Urinary bladder (tissue), 4 donors: ENCODE results near the gene ZFY. TPM values are rescaled to one million over a fixed set of nuclear protein-coding genes. Genes with fewer than 3 reads are reported as not detected.
"Not testable (repeated sequence)": the region's sequence is repeated elsewhere in the genome, so short reads cannot be mapped to it uniquely, and the experiment has no call there.

Source experiments
- DNase-seq: peaks from one replicate; pipeline ENCODE4 v3.0.0-alpha.2; 2015; ENCODE audit errors: extremely low spot score
- H3K27ac ChIP-seq: one replicate; pipeline ENCODE4 v1.5.1; 2013; ENCODE audit warnings: low read depth, mild to moderate bottlenecking, moderate library complexity
- H3K36me3 ChIP-seq: one replicate; pipeline ENCODE4 v1.6.1; 2013; ENCODE audit warnings: mild to moderate bottlenecking, moderate library complexity; ENCODE audit not compliant: insufficient read depth
- H3K4me1 ChIP-seq: one replicate; pipeline ENCODE4 v1.6.1; 2013; ENCODE audit warnings: mild to moderate bottlenecking, moderate library complexity; ENCODE audit not compliant: insufficient read depth
- H3K4me3 ChIP-seq: one replicate; pipeline ENCODE4 v1.5.1; 2013; ENCODE audit warnings: low read depth, low read length
- WGBS: extraction: QIAGEN DNeasy Blood & Tissue Kit; methylation state at CpG from one replicate; pipeline ENCODE4 v1.1.7; 2013; 5-methylcytosine and 5-hydroxymethylcytosine counted together
- polyA plus RNA-seq: library from polyadenylated mRNA; stranded (reverse); fragments of 200-250 nt; gene quantifications from one replicate; pipeline ENCODE4 v1.2.3, GENCODE V29; 2013
- total RNA-seq: library from RNA; depleted of rRNA; stranded (reverse); fragments of >200 nt; gene quantifications from one replicate; pipeline ENCODE4 v1.2.3, GENCODE V29; 2014
- donor health status: healthy with polysubstance abuse.
- donor health status: healthy.

ZFY gene
- total and polyA plus RNA-seq, 2 donors = 6.0 TPM; not detected in 1

- Histone ChIP-seq H3K4me3 (no peak overlapping the region), H3K36me3 (no peaks in the 10 kb centered on the region), H3K27ac (no peak overlapping the region), H3K4me1 (no peaks in the 10 kb centered on the region)
- DNase-seq = no peak
- WGBS = 92% methylated on average over 2 of the region's 2 CpGs
Measured at GRCh38 chrY:2950655-2951054, 15.5 kb downstream of the ZFY start.

GRCh38 chrY:2952912-2953311 lies 17.7 kb downstream of the ZFY start:
- DNase-seq = no peak
- no peak overlapping the region for H3K27ac ChIP-seq
- no peaks in the 10 kb centered on the region for H3K36me3 ChIP-seq
- no peaks in the 10 kb centered on the region for H3K4me1 ChIP-seq
- no peak overlapping the region for H3K4me3 ChIP-seq

DNA sequence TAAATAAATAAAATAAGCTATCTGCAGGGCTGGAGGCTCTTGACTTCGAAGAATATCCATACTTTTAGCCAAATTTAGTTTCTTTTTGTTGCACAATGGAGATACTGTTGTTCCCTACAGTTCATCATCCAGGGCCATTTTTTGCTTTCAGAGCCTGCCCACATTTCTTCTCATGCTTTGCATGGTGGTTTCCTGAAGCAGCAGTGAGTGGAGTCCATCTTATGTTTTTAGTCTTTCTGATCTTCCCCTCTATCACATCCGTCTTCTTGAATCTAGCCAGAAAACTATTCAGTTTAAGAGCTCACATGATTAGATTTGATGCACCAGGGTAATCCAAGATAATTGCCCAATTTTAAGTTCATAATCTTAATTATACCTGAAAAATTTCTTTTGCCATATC lies 19.6 kb downstream of the ZFY start:
- no peak for DNase-seq
- Histone ChIP-seq H3K4me1 (no peaks in the 10 kb centered on the region), H3K36me3 (no peaks in the 10 kb centered on the region), H3K27ac (no peak overlapping the region), H3K4me3 (no peak overlapping the region)
- WGBS = 94% methylated on average over 2 of the region's 2 CpGs

- WGBS = 81% methylated on average over 3 of the region's 3 CpGs
- no peaks in the 10 kb centered on the region for H3K36me3 ChIP-seq
- DNase-seq = no peak
Measured at GRCh38 chrY:2955561-2955960, 20.4 kb downstream of the ZFY start.

GRCh38 chrY:2962061-2962460 lies 26.9 kb downstream of the ZFY start:
- Histone ChIP-seq H3K4me3 (no peak overlapping the region), H3K4me1 (no peaks in the 10 kb centered on the region), H3K27ac (no peak overlapping the region), H3K36me3 (no peaks in the 10 kb centered on the region)
- no peak for DNase-seq
- 98% methylated on average over 2 of the region's 2 CpGs for WGBS

More at GRCh38 chrY:2955561-2955960, 20.4 kb downstream of the ZFY start:
- Histone ChIP-seq H3K4me3 (no peak overlapping the region), H3K4me1 (no peaks in the 10 kb centered on the region), H3K27ac (no peak overlapping the region)

DNA sequence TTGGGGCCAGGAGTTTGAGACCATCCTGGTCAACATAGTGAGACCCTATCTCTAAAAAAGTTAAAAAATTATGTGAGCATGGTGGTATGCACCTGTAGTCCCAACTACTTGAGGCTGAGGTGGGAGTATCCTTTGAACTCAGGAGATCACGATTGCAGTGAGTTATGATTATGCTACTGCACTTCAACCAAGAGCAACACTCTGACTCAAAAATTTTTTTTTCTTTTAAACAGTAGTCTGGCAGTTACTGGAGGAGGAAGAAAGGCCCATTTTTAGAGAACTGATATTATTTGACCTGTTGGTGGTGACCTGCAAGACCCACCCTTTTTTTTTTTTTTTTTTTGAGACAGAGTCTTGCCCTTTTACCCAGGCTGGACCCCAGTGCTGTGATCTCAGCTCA lies 29.6 kb downstream of the ZFY start:
- no peak overlapping the region for H3K27ac ChIP-seq
- no peaks in the 10 kb centered on the region for H3K36me3 ChIP-seq
- WGBS = 61% methylated on average over 1 of the region's 1 CpG
- no peak for DNase-seq
- no peaks in the 10 kb centered on the region for H3K4me1 ChIP-seq
- H3K4me3 ChIP-seq = no peak overlapping the region

DNA sequence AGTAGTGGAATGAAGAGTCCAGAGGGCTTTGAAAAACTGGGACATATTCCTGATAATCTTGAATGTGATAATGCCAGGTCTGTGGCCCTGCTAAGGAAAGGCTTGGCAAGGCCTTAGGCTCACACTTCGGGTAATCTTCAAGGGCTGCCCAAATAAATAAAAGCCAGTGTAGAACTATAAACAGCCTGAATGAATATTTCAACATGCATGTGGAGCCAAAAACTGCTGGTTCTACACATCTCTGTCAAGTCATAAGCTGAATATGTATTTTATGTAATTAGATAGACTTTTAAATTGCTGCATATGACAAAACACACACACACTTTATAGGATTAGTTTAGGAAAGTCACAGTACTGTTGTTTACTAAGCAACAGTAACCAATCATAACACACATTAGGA lies 30.4 kb downstream of the ZFY start:
- DNase-seq = no peak
- WGBS = 39% methylated on average over 1 of the region's 1 CpG
- H3K4me1 ChIP-seq = no peaks in the 10 kb centered on the region
- no peak overlapping the region for H3K27ac ChIP-seq
- H3K4me3 ChIP-seq = no peak overlapping the region
- H3K36me3 ChIP-seq = no peaks in the 10 kb centered on the region

- no peak overlapping the region for H3K4me3 ChIP-seq
- DNase-seq = no peak
- H3K36me3 ChIP-seq = no peaks in the 10 kb centered on the region
- H3K27ac ChIP-seq = no peak overlapping the region
- no peaks in the 10 kb centered on the region for H3K4me1 ChIP-seq
Measured at GRCh38 chrY:2969561-2969960, 34.4 kb downstream of the ZFY start.

- WGBS = 54% methylated on average over 1 of the region's 1 CpG
Measured at GRCh38 chrY:2972708-2973107, 37.5 kb downstream of the ZFY start.

DNA sequence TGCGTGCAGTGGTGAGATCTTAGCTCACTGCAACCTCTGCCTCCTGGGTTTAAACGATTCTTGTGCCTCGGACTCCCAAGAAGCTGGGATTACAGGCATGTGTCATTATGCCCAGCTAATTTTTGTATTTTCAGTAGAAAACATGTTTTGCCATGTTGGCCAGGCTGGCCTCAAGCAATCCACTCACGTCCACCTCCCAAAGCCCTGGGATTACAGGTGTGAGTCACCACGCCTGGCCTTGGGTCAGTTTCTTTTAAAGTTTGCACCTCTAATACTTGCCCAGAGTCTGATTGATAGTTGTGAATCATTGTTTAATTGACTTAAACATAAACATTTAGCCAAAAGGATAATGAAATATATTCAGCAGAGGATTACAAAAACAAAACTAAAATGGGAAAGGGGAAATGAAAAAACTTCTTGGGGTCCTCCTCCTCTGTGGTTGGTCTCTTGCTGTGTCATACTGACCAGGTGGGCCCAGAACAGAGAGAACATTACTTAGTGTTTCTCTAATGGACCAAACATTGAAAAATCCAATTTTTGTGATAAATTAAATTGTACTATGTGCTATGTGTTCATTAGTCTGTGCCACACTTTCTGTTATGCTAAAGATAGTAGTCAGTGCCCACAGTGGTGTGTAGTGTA lies 38.0 kb downstream of the ZFY start:
- Histone ChIP-seq H3K36me3 (no peaks in the 10 kb centered on the region), H3K4me3 (no peak overlapping the region), H3K4me1 (no peaks in the 10 kb centered on the region), H3K27ac (no peak overlapping the region)
- WGBS = 77% methylated on average over 5 of the region's 5 CpGs
- no peak for DNase-seq

More at GRCh38 chrY:2972708-2973107, 37.5 kb downstream of the ZFY start:
- no peak for DNase-seq
- Histone ChIP-seq H3K4me1 (no peaks in the 10 kb centered on the region), H3K36me3 (no peaks in the 10 kb centered on the region), H3K27ac (no peak overlapping the region), H3K4me3 (no peak overlapping the region)

DNA sequence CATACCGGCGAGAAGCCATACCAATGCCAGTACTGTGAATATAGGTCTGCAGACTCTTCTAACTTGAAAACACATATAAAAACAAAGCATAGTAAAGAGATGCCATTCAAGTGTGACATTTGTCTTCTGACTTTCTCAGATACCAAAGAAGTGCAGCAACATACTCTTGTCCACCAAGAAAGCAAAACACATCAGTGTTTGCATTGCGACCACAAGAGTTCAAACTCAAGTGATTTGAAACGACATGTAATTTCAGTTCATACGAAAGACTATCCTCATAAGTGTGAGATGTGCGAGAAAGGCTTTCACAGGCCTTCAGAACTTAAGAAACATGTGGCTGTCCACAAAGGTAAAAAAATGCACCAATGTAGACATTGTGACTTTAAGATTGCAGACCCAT lies 44.1 kb downstream of the ZFY start:
- DNase-seq = no peak
- no peak overlapping the region for H3K27ac ChIP-seq
- H3K4me1 ChIP-seq = no peaks in the 10 kb centered on the region
- no peak overlapping the region for H3K4me3 ChIP-seq
- 98% methylated on average over 6 of the region's 6 CpGs for WGBS
- H3K36me3 ChIP-seq = peaks cover 3% of the 10 kb centered on the region

- Histone ChIP-seq H3K27ac (no peak overlapping the region), H3K4me1 (no peaks in the 10 kb centered on the region), H3K36me3 (no peaks in the 10 kb centered on the region), H3K4me3 (no peak overlapping the region)
- 86% methylated on average over 5 of the region's 5 CpGs for WGBS
- DNase-seq = no peak
Measured at GRCh38 chrY:2984491-2984890, 49.3 kb downstream of the ZFY start.

- H3K36me3 ChIP-seq, H3K4me3 ChIP-seq, H3K4me1 ChIP-seq, DNase-seq, H3K27ac ChIP-seq: not testable (repeated sequence)
- 95% methylated on average over 8 of the region's 8 CpGs for WGBS
Measured at GRCh38 chrY:2987178-2987577, 52.0 kb downstream of the ZFY start.

DNA sequence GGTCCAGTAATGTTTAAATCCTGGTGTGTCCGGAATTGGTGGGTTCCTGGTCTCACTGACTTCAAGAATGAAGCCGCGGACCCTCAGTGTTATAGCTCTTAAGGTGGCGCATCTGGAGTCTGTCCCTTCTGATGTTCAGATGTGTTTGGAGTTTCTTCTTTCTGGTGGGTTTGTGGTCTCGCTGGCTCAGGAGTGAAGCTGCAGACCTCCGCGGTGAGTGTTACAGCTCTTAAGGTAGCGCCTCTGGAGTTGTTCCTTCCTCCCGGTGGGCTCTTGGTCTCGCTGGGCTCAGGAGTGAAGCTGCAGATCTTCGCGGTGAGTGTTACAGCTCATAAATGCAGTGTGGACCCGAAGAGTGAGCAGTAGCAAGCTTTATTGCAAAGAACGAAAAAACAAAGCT lies 62.2 kb downstream of the ZFY start:
- H3K4me1 ChIP-seq, DNase-seq, H3K4me3 ChIP-seq, H3K27ac ChIP-seq, H3K36me3 ChIP-seq: not testable (repeated sequence)
- 93% methylated on average over 14 of the region's 14 CpGs for WGBS

- no peak for DNase-seq
Measured at GRCh38 chrY:3002190-3002589, 67.0 kb downstream of the ZFY start.

More at GRCh38 chrY:3002190-3002589, 67.0 kb downstream of the ZFY start:
- H3K27ac ChIP-seq = peak overlapping the region; percentile 10
- no peak overlapping the region for H3K4me3 ChIP-seq
- H3K4me1 ChIP-seq = no peaks in the 10 kb centered on the region
- H3K36me3 ChIP-seq = no peaks in the 10 kb centered on the region
